ENCODE measurements around the gene LRIG1.

- no peak for TF ChIP-seq CTCF (IDR thresholded peaks at IDR 0.05)
- no peak for TF ChIP-seq EP300 (IDR thresholded peaks at IDR 0.05)
Observed at GRCh38 chr3:66444146-66444644, 56.6 kb downstream of the LRIG1 start.

Measured in sigmoid colon (tissue), 4 donors.